GM19043 (cell line): ENCODE results near the gene TKT.
"Not testable (repeated sequence)": the region's sequence is repeated elsewhere in the genome, so short reads cannot be mapped to it uniquely, and the experiment has no call there.

Experiments used
- ATAC-seq: cut with Tn5 transposase; IDR thresholded peaks from one replicate; pipeline ENCODE4 v1.9.1; 2021; ENCODE audit warnings: low read depth; ENCODE audit not compliant: unreplicated experiment

TKT gene, protein sequence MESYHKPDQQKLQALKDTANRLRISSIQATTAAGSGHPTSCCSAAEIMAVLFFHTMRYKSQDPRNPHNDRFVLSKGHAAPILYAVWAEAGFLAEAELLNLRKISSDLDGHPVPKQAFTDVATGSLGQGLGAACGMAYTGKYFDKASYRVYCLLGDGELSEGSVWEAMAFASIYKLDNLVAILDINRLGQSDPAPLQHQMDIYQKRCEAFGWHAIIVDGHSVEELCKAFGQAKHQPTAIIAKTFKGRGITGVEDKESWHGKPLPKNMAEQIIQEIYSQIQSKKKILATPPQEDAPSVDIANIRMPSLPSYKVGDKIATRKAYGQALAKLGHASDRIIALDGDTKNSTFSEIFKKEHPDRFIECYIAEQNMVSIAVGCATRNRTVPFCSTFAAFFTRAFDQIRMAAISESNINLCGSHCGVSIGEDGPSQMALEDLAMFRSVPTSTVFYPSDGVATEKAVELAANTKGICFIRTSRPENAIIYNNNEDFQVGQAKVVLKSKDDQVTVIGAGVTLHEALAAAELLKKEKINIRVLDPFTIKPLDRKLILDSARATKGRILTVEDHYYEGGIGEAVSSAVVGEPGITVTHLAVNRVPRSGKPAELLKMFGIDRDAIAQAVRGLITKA

DNA sequence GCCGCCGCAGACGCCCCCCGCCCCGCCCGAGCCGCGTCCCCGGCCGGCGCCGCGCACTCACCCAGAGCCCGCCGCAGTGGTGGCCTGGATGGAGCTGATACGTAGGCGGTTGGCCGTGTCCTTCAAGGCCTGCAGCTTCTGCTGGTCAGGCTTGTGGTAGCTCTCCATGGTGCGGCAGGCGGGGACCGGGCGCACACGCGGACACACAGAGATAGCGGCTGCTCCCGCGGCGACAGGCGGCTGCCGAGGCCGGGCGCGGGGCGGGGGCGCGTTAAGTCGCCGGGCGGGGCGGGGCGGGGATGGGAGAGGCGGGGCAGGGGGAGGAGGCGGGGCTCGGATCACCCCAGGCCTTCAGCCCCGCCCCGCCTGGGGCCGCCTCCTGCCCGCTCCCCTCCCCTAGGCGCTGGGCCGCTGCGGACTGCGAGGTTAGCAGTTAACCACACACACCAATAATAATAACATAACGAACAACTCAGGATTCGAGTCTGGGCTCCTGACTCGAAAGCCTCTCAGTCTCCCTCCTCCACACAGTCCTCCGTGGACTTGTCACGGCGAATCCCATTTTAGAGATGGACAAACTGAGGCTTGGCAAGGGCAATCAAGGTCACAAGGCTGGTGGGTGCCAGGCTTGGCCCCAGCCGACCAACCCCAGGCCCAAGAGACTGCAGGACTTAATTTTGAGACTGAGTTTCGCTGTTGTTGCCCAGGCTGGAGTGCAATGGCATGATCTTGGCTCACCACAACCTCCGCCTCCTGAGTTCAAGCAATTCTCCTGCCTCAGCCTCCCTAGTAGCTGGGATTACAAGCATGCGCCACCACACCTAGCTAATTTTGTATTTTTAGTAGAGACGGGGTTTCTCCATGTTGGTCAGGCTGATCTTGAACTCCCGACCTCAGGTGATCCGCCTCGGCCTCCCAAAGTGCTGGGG is at the start of gene TKT:
Gene TKT (minus strand): TSS at position 248 of the 929 bp plus-strand sequence. CDS start 80 bp downstream, at position 168.
- peak; percentile 50 for ATAC-seq

DNA sequence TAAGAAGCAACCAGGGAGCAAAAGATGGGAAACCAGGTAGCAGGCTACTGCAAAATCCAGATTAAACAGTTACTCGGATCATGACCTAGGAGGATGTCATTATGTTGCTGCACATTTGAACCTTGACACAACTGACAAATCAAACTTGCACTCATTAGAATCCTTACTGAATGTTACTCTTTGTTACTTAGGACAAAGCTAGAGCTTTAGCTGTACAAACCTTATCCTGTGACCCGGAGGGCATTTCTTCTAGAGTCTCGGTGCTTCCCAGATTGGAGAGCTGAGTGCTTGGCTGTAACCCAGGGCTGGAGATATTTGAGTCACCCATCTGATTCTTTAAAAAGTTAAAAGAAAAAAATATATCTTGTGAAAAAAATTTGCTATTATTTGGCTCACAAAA is 48.1 kb upstream of the TKT start:
- no peak for ATAC-seq

DNA sequence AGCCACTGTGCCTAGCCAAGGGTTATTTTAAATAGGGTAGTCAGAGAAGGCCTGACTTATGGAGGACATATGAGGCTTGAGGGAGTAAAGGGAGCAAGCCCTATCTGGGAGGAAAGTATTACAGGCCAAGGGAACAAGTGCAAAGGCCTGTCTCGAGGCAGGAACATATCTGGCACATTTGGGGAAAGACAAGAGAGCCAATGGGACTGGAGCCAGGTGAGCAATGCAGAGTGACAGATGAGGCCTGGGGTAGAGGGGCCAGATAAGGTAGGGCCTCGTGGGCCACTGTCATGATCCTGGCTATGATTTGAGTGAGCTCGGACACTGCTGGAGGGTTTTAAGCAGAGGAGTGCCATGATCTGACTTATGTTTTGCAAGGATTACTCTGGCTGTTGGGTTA is 47.7 kb upstream of the TKT start:
- no peak for ATAC-seq

DNA sequence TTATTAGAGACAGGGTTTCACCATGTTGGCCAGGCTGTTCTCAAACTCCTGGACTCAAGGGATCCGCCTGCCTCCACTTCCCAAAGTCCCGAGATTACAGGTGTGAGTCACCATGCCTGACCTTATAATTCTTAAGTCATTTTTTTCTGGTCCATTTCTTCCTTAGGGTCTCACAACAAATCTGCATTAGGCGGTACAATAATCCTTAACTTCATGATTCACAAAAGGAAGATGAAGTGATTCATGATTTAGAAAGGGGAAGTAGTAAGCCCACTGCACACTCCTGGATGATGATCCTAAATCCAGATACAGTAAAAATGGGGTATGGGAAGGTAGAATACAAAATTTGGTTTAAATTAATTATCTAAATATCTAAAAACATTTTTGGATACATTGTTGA is 45.0 kb upstream of the TKT start:
- ATAC-seq = no peak

DNA sequence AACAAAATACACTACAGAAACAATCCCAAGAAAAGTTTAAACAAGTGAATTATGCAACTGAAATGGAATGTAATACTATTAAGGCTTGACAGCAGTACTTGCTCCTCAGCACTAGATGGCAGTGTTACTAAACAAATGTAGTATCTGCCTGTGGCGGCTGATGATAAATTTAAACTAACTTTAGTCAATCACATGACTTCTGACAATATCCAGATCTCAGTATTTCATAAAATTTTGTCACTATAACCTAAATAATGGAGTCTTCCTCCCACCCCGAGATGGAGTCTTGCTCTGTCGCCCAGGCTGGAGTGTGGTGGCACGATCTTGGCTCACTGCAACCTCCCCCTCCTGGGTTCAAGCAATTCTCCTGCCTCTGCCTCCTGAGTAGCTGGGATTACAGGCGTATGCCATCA is 43.8 kb upstream of the TKT start:
- ATAC-seq = not testable (repeated sequence)

GRCh38 chr3:53295410-53295809 is 39.6 kb upstream of the TKT start:
- ATAC-seq = no peak

GRCh38 chr3:53293867-53294266 is 38.0 kb upstream of the TKT start:
- ATAC-seq = no peak

GRCh38 chr3:53288214-53288613 is 32.4 kb upstream of the TKT start:
- ATAC-seq = no peak

GRCh38 chr3:53287131-53287629 is 31.4 kb upstream of the TKT start:
- no peak for ATAC-seq

GRCh38 chr3:53286727-53287126 is 30.9 kb upstream of the TKT start:
- ATAC-seq = no peak

- no peak for ATAC-seq
Observed at GRCh38 chr3:53282581-53282980, 26.8 kb upstream of the TKT start.

DNA sequence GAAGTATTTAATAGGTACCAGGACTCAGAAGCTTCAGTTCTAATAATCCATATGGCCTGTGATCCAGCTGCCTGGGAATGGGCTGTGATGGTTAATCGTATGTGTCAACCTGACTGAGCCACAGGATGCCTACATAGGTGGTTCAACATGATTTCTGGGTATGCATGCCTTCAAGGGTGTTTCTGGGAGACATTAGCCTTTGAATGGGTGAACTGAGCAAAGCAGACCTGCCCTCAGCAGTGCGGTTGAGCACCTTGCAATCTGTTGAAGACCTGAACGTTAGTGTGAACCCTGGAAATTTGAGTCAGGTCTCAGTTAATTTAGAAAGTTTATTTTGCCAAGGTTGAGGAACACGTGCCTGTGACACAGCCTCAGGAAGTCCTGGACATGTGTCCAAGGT is 22.8 kb upstream of the TKT start:
- ATAC-seq = no peak

DNA sequence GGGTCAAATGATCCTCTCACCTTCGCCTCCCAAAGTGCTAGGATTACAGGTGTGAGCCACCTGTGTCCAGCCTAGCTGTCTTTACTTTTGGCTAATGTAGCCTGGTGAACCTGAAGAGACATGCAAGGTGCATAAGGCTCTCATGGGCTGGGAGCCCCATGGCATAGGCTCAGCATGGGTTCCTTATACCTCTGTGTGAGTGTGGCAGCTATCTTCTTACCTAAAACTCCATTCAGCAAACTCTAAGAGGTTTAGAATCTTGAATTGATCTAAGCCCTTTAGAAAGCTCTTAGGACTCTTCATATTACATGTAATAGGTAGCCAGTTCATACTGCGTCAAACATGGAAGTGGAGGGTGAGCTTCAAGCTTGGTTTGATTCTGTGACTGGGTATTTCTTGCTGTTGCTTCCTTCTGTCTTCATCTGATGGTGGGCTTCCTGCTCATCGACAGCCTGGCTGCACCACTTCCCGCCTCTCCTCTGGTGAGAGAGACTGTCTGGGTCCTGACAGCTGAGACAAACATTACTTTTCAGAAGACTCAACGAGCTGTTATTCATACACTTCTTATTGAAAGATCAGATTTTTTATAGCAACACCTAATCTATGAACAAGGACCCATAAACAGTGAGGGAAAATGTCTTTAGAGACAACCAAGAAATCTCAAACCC is 19.2 kb upstream of the TKT start:
- ATAC-seq = no peak

DNA sequence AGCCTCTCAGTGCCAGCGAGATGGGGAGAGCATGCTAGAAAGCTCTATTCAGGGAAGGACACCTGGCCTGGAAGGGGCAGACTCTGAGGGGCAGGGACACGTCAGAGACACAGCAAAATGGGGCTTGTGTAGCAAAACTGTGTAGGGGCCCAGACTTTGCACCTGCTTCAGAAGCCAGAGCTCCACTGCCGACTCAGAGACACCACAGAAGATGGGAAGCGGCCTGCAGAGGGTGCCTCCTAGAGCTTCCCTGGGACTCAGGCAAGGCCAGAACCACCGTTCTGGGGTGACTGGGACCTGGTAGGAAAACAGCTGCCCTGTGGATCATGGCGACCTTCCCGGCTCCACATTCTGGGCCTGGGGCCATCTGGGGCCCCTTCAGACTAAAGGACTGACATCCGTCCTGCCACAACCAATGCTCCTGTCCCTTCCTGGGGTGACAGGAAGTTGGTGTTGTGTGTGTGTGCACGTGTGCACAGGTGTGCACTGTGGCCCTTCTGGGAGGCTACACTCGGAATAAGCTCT is 17.4 kb upstream of the TKT start:
- no peak for ATAC-seq

- peak; percentile 51 for ATAC-seq
Observed at GRCh38 chr3:53269888-53270880, 14.4 kb upstream of the TKT start.

DNA sequence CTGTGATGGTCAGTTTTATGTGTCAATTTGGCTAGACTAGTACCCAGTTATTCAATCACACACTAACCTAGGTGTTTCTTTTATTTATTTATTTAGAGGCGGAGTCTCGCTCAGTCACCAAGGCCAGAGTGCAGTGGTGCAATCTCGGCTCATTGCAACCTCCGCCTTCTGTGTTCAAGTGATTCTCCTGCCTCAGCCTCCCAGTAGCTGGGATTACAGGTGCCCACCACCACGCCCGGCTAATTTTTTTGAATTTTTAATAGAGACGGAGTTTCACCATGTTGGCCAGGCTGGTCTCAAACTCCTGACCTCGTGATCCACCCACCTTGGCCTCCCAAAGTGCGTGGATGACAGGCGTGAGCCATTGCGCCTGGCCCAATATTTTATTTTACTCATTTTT is 13.4 kb upstream of the TKT start:
- ATAC-seq = not testable (repeated sequence)

DNA sequence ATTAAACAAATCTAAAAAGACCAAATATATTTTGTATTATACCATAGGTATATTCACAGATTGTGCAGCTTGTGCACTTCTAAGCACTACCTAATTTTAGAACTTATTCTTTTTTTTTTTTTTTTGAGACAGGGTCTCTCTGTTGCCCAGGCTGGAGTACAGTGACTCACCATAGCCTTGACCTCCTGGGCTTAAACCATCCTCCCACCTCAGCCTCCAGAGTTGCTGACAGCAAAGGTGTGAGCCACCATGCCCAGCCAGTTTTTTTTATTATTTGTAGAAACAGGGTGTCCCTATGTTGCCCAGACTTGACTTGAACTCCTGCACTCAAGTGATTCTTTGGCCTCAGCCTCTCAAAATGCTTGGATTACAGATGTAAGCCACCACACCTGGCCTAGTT is 11.9 kb upstream of the TKT start:
- no peak for ATAC-seq

DNA sequence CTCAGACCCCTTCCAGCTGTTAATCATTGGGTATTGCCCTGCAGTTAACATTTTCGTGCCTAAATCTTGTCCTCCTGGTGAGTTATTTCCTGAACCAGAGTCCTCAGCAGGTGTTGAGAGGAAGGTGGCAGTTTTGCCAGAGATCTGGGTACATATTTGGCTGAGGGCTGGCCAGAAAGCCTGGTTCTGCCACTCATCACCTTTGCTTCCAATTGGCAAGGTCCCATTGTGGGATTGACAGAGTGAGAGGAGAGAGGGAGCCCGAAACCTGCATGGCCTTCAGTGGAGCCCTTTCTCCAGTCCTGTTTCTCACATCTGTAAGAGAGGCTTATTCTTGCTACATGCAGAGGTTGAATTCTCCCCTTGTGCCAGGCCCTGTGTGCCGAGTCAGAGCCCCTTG is 8.9 kb upstream of the TKT start:
- no peak for ATAC-seq

GRCh38 chr3:53263907-53264306 is 8.1 kb upstream of the TKT start:
- ATAC-seq = no peak
